ENCODE data around the gene IL23R.

- no peak for TF ChIP-seq CTCF (IDR thresholded peaks at IDR 0.05; ENCODE audit: low read depth, low read length, missing input control)
- TF ChIP-seq TAF1 (conservative IDR thresholded peaks at IDR 0.05), result no peak
- TF ChIP-seq REST (IDR thresholded peaks at IDR 0.05), result no peak
- TF ChIP-seq SP1 (IDR thresholded peaks at IDR 0.05), result no peak
- no peak for TF ChIP-seq ATF3 (IDR thresholded peaks at IDR 0.05)
- TF ChIP-seq FOXA2 (IDR thresholded peaks at IDR 0.05), result no peak
Measured at GRCh38 chr1:67158401-67158800, 7.9 kb upstream of the IL23R start.

Data from liver (tissue), 3 donors.